Panc1 (cell line): Measurements from ENCODE around the gene NIPSNAP2. TPM values are rescaled to one million over a fixed set of nuclear protein-coding genes. Genes with fewer than 3 reads are reported as not detected.
"Not testable (repeated sequence)": the region's sequence is repeated elsewhere in the genome, so short reads cannot be mapped to it uniquely, and the experiment has no call there.

ENCODE experiments used
- ATAC-seq: fragments of 200-7000 bp; cut with Tn5 transposase; 2 replicates; pipeline ENCODE4 v1.9.1; 2020; ENCODE audit warnings: mild to moderate bottlenecking, moderate library complexity
- BruUV-seq: library from RNA; stranded (reverse); fragments of 400-500 nt; replicated peaks from 2 replicates; lab custom pipeline; 2021; lab: Mats Ljungman, UMichigan
- CTCF ChIA-PET: fragments of 300-600 bp; sonication (Branson Sonifier 250); formaldehyde crosslinking; loops from one replicate; lab custom pipeline; 2022; ENCODE audit warnings: antibody characterized with exemption; lab: Charles Lee
- POLR2A ChIA-PET: fragments of 300-600 bp; sonication (Branson Sonifier 250); formaldehyde crosslinking; loops from one replicate; lab custom pipeline; 2022; ENCODE audit warnings: antibody characterized with exemption; lab: Charles Lee
- DNase-seq: peaks from one replicate; pipeline ENCODE4 v3.0.0-alpha.2; 2010; ENCODE audit warnings: low read depth, low spot score
- H3K27ac ChIP-seq: 2 replicates; pipeline ENCODE4 v1.5.1; 2011; ENCODE audit warnings: mild to moderate bottlenecking, low read length, inconsistent platforms
- H3K27me3 ChIP-seq: fragments of 200-500 bp; sonication (Bioruptor generic); 2 replicates; pipeline ENCODE4 v1.6.0; 2014; ENCODE audit warnings: low read length, inconsistent platforms; ENCODE audit not compliant: control insufficient read depth, insufficient read depth
- H3K36me3 ChIP-seq: fragments of 200-500 bp; sonication (Bioruptor generic); 2 replicates; pipeline ENCODE4 v1.5.1; 2014; ENCODE audit warnings: inconsistent platforms, mild to moderate bottlenecking, low read length, moderate library complexity; ENCODE audit not compliant: control insufficient read depth, insufficient read depth
- H3K4me1 ChIP-seq: 2 replicates; pipeline ENCODE4 v1.5.1; 2011; ENCODE audit warnings: inconsistent platforms, mild to moderate bottlenecking, low read length, moderate library complexity; ENCODE audit not compliant: control insufficient read depth, insufficient read depth
- H3K4me3 ChIP-seq, 2 experiments: 2 replicates each; pipeline ENCODE4 v1.5.1; 2011 to 2012; ENCODE audit warnings: low read depth in 2 of 2, low read length in 2 of 2, mild to moderate bottlenecking in 2 of 2, inconsistent platforms in 1 of 2, moderate library complexity in 1 of 2
- H3K9me3 ChIP-seq: fragments of 200-500 bp; sonication (Bioruptor generic); 2 replicates; pipeline ENCODE4 v1.5.1; 2014; ENCODE audit warnings: low read depth, mild to moderate bottlenecking, inconsistent platforms, low read length, moderate library complexity; ENCODE audit not compliant: control insufficient read depth, insufficient read depth
- CTCF ChIP-seq: fragments of 450-650 bp; IDR thresholded peaks from 2 replicates; pipeline ENCODE4 v1.5.1; 2017; ENCODE audit warnings: mild to moderate bottlenecking
- POLR2AphosphoS5 ChIP-seq: IDR thresholded peaks from 2 replicates; pipeline ENCODE4 v1.6.1; 2012; ENCODE audit warnings: mild to moderate bottlenecking, low read depth, low read length, moderate library complexity
- SIN3A ChIP-seq: IDR thresholded peaks from 2 replicates; pipeline ENCODE4 v1.6.1; 2012; ENCODE audit warnings: low read depth, mild to moderate bottlenecking, low read length, moderate library complexity, borderline replicate concordance; ENCODE audit not compliant: insufficient read depth
- TCF7L2 ChIP-seq: IDR thresholded peaks from 2 replicates; pipeline ENCODE4 v1.6.1; 2011; ENCODE audit warnings: mild to moderate bottlenecking, low read depth, low read length, inconsistent platforms
- in situ Hi-C: cut with HindIII; loops from 2 replicates; pipeline ENCODE4 v1.10.0; 2016; ENCODE audit warnings: low sequenced_read_pairs, low pct_unique_long_range_greater_than_20kb
- intact Hi-C: fragments of 100-400 bp; cut with micrococcal nuclease; formaldehyde crosslinking; loops from one replicate; pipeline ENCODE4 v1.10.0; 2022; ENCODE audit not compliant: unreplicated experiment
- total RNA-seq: library from RNA; stranded (reverse); gene quantifications from one replicate; pipeline ENCODE4 v1.2.1, GENCODE V29; 2021; ENCODE audit not compliant: unreplicated experiment
- TF ChIP-seq, protein P1 (sequence below), 2 experiments: IDR thresholded peaks; 2 replicates each; pipeline ENCODE4 v1.6.1; 2011 to 2012; ENCODE audit warnings: low read depth in 2 of 2, control low read depth in 1 of 2, low read length in 1 of 2, mild to moderate bottlenecking in 1 of 2, moderate library complexity in 1 of 2; ENCODE audit not compliant: insufficient read depth in 1 of 2

Gene NIPSNAP2
- total RNA-seq, 1 experiment from 2014 or later: 93.2 TPM

DNA sequence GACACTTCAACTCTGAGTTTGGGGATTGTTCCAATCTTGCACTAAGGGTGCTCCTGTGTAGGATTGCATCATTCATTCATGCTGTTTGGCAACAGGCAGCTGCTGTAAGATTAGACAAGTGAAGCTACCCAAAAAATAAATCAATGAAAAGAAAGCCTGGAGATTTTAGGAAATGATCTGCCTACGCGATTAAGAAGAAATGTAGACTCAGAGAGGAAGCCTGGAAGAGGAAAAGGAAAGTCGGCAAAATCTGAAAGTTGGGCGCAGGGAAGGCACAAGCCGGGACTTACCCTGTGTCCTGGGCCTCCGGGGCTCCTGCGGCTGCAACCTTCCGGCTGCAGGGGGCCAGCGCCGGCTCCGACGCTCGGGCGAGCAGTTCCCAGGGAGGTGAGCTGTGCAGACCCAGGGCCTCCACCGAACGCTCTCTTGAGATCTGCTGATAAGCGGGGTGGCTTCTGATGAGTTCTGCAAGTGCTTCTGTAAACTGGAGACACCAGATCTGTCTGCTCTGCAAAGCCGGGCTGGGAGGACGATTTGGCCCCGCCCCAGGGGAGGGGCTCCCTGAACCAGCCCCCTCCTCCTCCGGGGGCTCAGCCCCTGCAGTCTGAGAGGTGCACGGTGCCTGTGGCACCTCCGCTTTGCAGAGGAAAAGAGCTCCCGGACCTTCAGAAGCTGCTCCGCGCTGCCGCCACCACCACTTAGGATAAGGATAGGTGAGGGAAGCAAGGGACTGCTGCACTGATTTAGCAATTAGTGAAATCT lies 69.5 kb downstream of the NIPSNAP2 start:
- CTCF ChIA-PET: interaction anchor here (0.8 kb wide), 1 partner anchor 17 kb away, joined by 4 read pairs; the partner anchor contains the start of genes CCT6A and PSPH
- H3K4me3 ChIP-seq: peak overlapping the region; percentile 70 to 99
- H3K36me3 ChIP-seq: no peaks in the 10 kb centered on the region
- no peaks in the 10 kb centered on the region for H3K27me3 ChIP-seq
- no TSS peak for BruUV-seq
- H3K27ac ChIP-seq: peak overlapping the region; percentile 92
- POLR2A ChIA-PET: interaction anchor here (1.1 kb wide), 1 partner anchor 17 kb away, joined by 4 read pairs; the partner anchor contains the start of genes CCT6A and PSPH
- intact Hi-C loops: no loop called here
- DNase-seq (peak; percentile 57), ATAC-seq (peak; percentile 98)
- TF ChIP-seq, protein P1, sequence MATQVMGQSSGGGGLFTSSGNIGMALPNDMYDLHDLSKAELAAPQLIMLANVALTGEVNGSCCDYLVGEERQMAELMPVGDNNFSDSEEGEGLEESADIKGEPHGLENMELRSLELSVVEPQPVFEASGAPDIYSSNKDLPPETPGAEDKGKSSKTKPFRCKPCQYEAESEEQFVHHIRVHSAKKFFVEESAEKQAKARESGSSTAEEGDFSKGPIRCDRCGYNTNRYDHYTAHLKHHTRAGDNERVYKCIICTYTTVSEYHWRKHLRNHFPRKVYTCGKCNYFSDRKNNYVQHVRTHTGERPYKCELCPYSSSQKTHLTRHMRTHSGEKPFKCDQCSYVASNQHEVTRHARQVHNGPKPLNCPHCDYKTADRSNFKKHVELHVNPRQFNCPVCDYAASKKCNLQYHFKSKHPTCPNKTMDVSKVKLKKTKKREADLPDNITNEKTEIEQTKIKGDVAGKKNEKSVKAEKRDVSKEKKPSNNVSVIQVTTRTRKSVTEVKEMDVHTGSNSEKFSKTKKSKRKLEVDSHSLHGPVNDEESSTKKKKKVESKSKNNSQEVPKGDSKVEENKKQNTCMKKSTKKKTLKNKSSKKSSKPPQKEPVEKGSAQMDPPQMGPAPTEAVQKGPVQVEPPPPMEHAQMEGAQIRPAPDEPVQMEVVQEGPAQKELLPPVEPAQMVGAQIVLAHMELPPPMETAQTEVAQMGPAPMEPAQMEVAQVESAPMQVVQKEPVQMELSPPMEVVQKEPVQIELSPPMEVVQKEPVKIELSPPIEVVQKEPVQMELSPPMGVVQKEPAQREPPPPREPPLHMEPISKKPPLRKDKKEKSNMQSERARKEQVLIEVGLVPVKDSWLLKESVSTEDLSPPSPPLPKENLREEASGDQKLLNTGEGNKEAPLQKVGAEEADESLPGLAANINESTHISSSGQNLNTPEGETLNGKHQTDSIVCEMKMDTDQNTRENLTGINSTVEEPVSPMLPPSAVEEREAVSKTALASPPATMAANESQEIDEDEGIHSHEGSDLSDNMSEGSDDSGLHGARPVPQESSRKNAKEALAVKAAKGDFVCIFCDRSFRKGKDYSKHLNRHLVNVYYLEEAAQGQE (IDR thresholded peaks at IDR 0.05; ENCODE audit: insufficient read depth in 1 of 2, low read depth in 2 of 2, low read length in 1 of 2): no peak; a peak in 1 of 4 replicates
- peak; percentile 61; the same call in 1 of the 2 replicates for TF ChIP-seq SIN3A
- no peaks in the 10 kb centered on the region for H3K9me3 ChIP-seq
- H3K4me1 ChIP-seq: peaks cover 5% of the 10 kb centered on the region; the same call in 1 of the 2 replicates
- in situ Hi-C loops: no loop called here

DNA sequence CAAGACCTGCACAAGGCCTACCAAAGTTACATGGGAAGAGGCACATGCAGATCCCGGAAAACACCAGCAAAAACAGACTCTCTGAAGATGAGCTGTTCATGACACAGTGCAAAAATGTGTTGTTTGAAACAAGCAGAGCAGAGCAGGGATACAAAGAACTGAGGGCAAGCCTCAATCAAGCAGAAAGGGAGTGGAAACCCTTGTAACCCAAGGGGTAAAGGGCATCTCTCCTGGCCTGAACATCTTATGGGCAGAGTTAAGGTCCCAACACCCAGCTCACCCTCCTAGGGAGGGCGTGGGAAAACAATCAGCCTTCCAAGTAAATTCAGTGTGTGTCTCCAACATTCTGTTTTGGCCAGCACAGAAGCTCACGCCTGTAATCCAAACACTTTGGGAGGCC lies 76.3 kb downstream of the NIPSNAP2 start:
- no peak overlapping the region for H3K27ac ChIP-seq
- no peak for ATAC-seq

GRCh38 chr7:56045758-56046157 lies 81.4 kb downstream of the NIPSNAP2 start:
- H3K36me3 ChIP-seq, H3K9me3 ChIP-seq, ATAC-seq, intact Hi-C loops, H3K27me3 ChIP-seq, POLR2A ChIA-PET, BruUV-seq, DNase-seq, H3K27ac ChIP-seq, H3K4me3 ChIP-seq, CTCF ChIA-PET, in situ Hi-C loops: not testable (repeated sequence)
- peaks cover 17% of the 10 kb centered on the region; the same call in 1 of the 2 replicates for H3K4me1 ChIP-seq

More for the DNA sequence above, 76.3 kb downstream of the NIPSNAP2 start:
- in situ Hi-C loops (no loop called here), intact Hi-C loops (no loop called here)
- ChIA-PET CTCF (no interaction called here), POLR2A (no interaction called here)
- no peak for TF ChIP-seq TCF7L2
- TF ChIP-seq CTCF: no peak
- TF ChIP-seq, protein P1 (IDR thresholded peaks at IDR 0.05; ENCODE audit: insufficient read depth in 1 of 2, low read depth in 2 of 2, low read length in 1 of 2): no peak
- TF ChIP-seq POLR2AphosphoS5: no peak
- no peak for TF ChIP-seq SIN3A
- BruUV-seq: no TSS peak
- Histone ChIP-seq H3K4me3 (no peak overlapping the region), H3K36me3 (no peaks in the 10 kb centered on the region), H3K27me3 (no peaks in the 10 kb centered on the region), H3K9me3 (no peaks in the 10 kb centered on the region), H3K4me1 (no peaks in the 10 kb centered on the region)
- DNase-seq: no peak
